Occipital lobe (tissue), 2 donors: ENCODE measurements around the gene S1PR4. TPM values are rescaled to one million over a fixed set of nuclear protein-coding genes. Genes with fewer than 3 reads are reported as not detected.
"Not testable (repeated sequence)": the region's sequence is repeated elsewhere in the genome, so short reads cannot be mapped to it uniquely, and the experiment has no call there.

Experiments
- DNase-seq: peaks from one replicate; lab custom pipeline; 2025; lab: John Stamatoyannopoulos, UW
- total RNA-seq: library from RNA; depleted of rRNA; stranded (reverse); fragments of >200 nt; gene quantifications from one replicate; pipeline ENCODE4 v1.2.3, GENCODE V29; 2014

Gene S1PR4
- total RNA-seq, 1 donor from 2014 or later, result 0.16 TPM

GRCh38 chr19:3178973-3179738, 587 bp downstream of the S1PR4 start:
- DNase-seq, result no peak

- DNase-seq, result no peak
Measured at GRCh38 chr19:3179739-3180293, 1.2 kb downstream of the S1PR4 start.

- DNase-seq, result no peak
Measured at GRCh38 chr19:3183721-3184641, 5.4 kb downstream of the S1PR4 start.

- no peak for DNase-seq
Measured at GRCh38 chr19:3184847-3185460, 6.4 kb downstream of the S1PR4 start.

GRCh38 chr19:3185461-3186159, 7.0 kb downstream of the S1PR4 start, which contains the start of gene NCLN:
NCLN (plus strand) TSS chr19:3185930; CDS start chr19:3186031, 101 bp downstream.
- peak; percentile 95 for DNase-seq

DNA sequence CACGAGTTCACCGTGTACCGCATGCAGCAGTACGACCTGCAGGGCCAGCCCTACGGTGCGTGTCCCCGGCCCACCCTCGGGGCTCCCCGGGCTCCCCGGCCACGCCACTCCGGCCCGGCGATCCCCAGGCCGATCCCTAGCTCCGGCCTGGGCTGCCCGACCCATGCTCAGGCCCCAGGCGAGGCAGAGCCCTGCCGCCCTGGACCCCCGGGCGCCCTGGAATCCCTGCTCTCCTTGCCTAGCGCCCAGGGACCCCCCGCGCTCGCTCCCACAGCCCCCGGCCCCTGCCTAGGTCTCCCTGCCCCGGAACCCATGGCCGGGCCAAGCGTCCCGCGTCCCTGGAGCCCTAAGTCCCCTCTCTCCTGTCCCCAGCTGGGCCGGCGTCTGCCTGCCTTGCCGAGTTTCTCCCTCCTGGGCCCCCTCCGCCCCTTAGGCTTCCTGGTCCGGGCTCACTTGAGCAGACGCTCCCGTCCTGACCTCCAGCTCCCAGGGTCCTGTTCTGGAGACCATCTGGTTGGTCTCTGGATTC, 7.7 kb downstream of the S1PR4 start:
- DNase-seq, result no peak

- no peak for DNase-seq
Measured at GRCh38 chr19:3186891-3187661, 8.5 kb downstream of the S1PR4 start.

- no peak for DNase-seq
Measured at GRCh38 chr19:3187662-3188511, 9.3 kb downstream of the S1PR4 start.

GRCh38 chr19:3188627-3189596, 10.3 kb downstream of the S1PR4 start:
- DNase-seq, result no peak

GRCh38 chr19:3189702-3190469, 11.3 kb downstream of the S1PR4 start:
- no peak for DNase-seq

DNA sequence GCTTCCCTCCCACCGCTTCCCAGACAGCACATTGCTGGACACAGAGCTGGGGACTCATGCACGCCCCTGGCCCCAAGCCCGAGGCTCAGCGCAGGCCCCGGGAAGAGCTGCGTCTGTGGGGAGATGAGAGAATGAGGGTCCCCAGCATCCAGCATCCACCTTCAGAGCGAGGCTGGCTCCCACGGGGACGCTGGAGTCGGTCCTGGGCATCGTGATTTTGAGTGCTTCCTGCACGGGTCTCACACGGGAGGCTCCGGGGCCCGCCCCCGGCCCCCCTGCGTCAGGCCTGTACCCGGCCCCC, 11.9 kb downstream of the S1PR4 start:
- no peak for DNase-seq

GRCh38 chr19:3190921-3191805, 12.6 kb downstream of the S1PR4 start:
- DNase-seq, result no peak

DNA sequence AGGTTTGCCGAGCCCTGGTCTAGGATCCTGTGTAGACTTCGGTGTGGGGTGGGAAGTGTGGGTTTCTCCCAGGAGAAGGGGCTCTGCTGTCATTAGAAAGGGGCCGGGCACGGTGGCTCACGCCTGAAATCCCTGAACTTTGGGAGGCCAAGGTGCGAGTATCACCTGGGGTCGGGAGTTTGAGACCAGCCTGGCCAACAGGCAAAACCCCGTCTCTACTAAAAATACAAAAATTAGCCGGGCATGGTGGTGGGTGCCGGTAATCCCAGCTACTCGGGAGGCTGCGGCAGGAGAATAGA, 13.2 kb downstream of the S1PR4 start:
- DNase-seq, result not testable (repeated sequence)

- DNase-seq, result no peak
Measured at GRCh38 chr19:3192228-3192635, 13.7 kb downstream of the S1PR4 start.

DNA sequence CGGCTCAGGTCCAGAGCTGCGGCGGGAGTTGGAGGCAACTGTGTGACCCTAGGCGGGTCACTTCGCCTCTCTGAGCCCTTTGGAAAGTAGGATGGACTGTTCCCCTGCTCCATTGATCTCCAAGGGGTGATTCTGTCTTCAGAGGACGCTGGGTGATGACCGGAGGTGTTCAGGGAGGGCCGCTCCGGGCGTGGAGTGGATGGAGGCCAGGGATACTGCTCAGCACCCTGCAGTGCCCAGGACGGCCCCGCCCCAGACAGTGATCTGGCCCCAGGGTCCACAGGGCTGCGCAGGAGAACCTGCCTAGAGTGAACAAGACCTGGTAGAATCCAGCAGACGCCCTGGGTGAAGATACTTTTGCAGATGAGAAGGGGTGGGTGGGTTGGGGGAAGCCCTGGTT, 14.1 kb downstream of the S1PR4 start:
- DNase-seq, result no peak
